Vagina (tissue), 2 donors: ENCODE results near the gene TSPO. TPM values are rescaled to one million over a fixed set of nuclear protein-coding genes. Genes with fewer than 3 reads are reported as not detected.

Experiments
- DNase-seq, 2 donors: peaks; one replicate each; pipeline ENCODE4 v3.0.0-alpha.2; 2017; ENCODE audit errors: extremely low spot score in 2 of 2
- H3K27ac ChIP-seq: fragments of 200-600 bp; sonication (generic); one replicate; pipeline ENCODE4 v1.5.1; 2019
- H3K27me3 ChIP-seq: fragments of 200-600 bp; sonication (generic); one replicate; pipeline ENCODE4 v1.5.1; 2019
- H3K36me3 ChIP-seq, 2 donors: fragments of 200-600 bp; sonication (generic); one replicate each; pipeline ENCODE4 v1.5.1; 2017 to 2019
- H3K4me1 ChIP-seq: fragments of 200-600 bp; sonication (generic); one replicate; pipeline ENCODE4 v1.5.1; 2019
- H3K4me3 ChIP-seq, 2 donors: fragments of 200-600 bp; sonication (generic); 1 replicate in 1 of 2; 2 replicates in 1 of 2; pipeline ENCODE4 v1.5.1; 2016 to 2019
- H3K9me3 ChIP-seq: fragments of 200-600 bp; sonication (generic); one replicate; pipeline ENCODE4 v1.5.1; 2019
- CTCF ChIP-seq, 3 experiments: fragments of 450-650 bp in 2 of 3; fragments of 200-600 bp in 1 of 3; sonication (generic) in 1 of 3; IDR thresholded peaks; one replicate each; pipeline ENCODE4 v1.5.1; 2017 to 2019; ENCODE audit warnings: antibody characterized with exemption in 3 of 3, mild to moderate bottlenecking in 2 of 3, moderate library complexity in 2 of 3
- POLR2A ChIP-seq, 2 donors: fragments of 450-650 bp; IDR thresholded peaks; one replicate each; pipeline ENCODE4 v1.6.1; 2017; ENCODE audit warnings: antibody characterized with exemption in 2 of 2, mild to moderate bottlenecking in 2 of 2, moderate library complexity in 2 of 2
- POLR2AphosphoS5 ChIP-seq, 2 donors: sonication (generic); formaldehyde crosslinking; IDR thresholded peaks; one replicate each; pipeline ENCODE4 v1.9.0; 2017; ENCODE audit warnings: antibody characterized with exemption in 2 of 2, mild to moderate bottlenecking in 2 of 2, low read depth in 1 of 2; ENCODE audit not compliant: insufficient read depth in 1 of 2
- intact Hi-C: fragments of 100-400 bp; cut with DNase I; formaldehyde crosslinking; loops from one replicate; pipeline ENCODE4 v1.15.1; 2023
- total RNA-seq: library from RNA; depleted of rRNA; stranded (reverse); fragments of >200 nt; gene quantifications from one replicate; pipeline ENCODE4 v1.2.3, GENCODE V29; 2016

Gene TSPO
- total RNA-seq, 1 donor from 2014 or later = 524 TPM

- Histone ChIP-seq H3K9me3 (no peaks in the 10 kb centered on the region), H3K4me1 (peaks cover 28% of the 10 kb centered on the region), H3K4me3 (peak overlapping the region; percentile 63 to 82), H3K36me3 (no peaks in the 10 kb centered on the region), H3K27ac (peak overlapping the region; percentile 89), H3K27me3 (no peaks in the 10 kb centered on the region)
- peak in 1 of 2 donors; percentile 96 for DNase-seq
- peak; percentile 36 to 65 (median 54) for TF ChIP-seq CTCF (IDR thresholded peaks at IDR 0.05)
- no peak for TF ChIP-seq POLR2A (IDR thresholded peaks at IDR 0.05)
- TF ChIP-seq POLR2AphosphoS5 (IDR thresholded peaks at IDR 0.05; ENCODE audit: insufficient read depth in 1 of 2, low read depth in 1 of 2) = peak; percentile 81 to 87
- intact Hi-C loops = no loop called here
These were observed 36.1 kb downstream of the TSPO start for GRCh38 chr22:43187171-43188099.

- intact Hi-C loops = no loop called here
- no peak for TF ChIP-seq CTCF (IDR thresholded peaks at IDR 0.05)
- TF ChIP-seq POLR2AphosphoS5 (IDR thresholded peaks at IDR 0.05; ENCODE audit: insufficient read depth in 1 of 2, low read depth in 1 of 2) = no peak
- TF ChIP-seq POLR2A (IDR thresholded peaks at IDR 0.05) = no peak
- H3K36me3 ChIP-seq = no peaks in the 10 kb centered on the region
- no peak overlapping the region for H3K27ac ChIP-seq
- no peaks in the 10 kb centered on the region for H3K9me3 ChIP-seq
- no peaks in the 10 kb centered on the region for H3K27me3 ChIP-seq
- no peak overlapping the region for H3K4me3 ChIP-seq
- no peak for DNase-seq
- H3K4me1 ChIP-seq = peaks cover 22% of the 10 kb centered on the region
These were observed 37.6 kb downstream of the TSPO start for GRCh38 chr22:43188829-43189545.

- Histone ChIP-seq H3K36me3 (no peaks in the 10 kb centered on the region), H3K9me3 (no peaks in the 10 kb centered on the region), H3K27me3 (no peaks in the 10 kb centered on the region), H3K27ac (no peak overlapping the region), H3K4me3 (no peak overlapping the region), H3K4me1 (peaks cover 7% of the 10 kb centered on the region)
- intact Hi-C loops = no loop called here
- TF ChIP-seq CTCF (IDR thresholded peaks at IDR 0.05) = no peak
- no peak for TF ChIP-seq POLR2A (IDR thresholded peaks at IDR 0.05)
- TF ChIP-seq POLR2AphosphoS5 (IDR thresholded peaks at IDR 0.05; ENCODE audit: insufficient read depth in 1 of 2, low read depth in 1 of 2) = no peak
- DNase-seq = no peak
These were observed 40.5 kb downstream of the TSPO start for GRCh38 chr22:43191831-43192230.

GRCh38 chr22:43197271-43197941 lies 46.0 kb downstream of the TSPO start:
- DNase-seq = no peak
- H3K9me3 ChIP-seq = no peaks in the 10 kb centered on the region
- H3K4me3 ChIP-seq = no peak overlapping the region
- H3K4me1 ChIP-seq = no peaks in the 10 kb centered on the region
- no peaks in the 10 kb centered on the region for H3K27me3 ChIP-seq
- no peaks in the 10 kb centered on the region for H3K36me3 ChIP-seq
- TF ChIP-seq POLR2AphosphoS5 (IDR thresholded peaks at IDR 0.05; ENCODE audit: insufficient read depth in 1 of 2, low read depth in 1 of 2) (no peak), CTCF (IDR thresholded peaks at IDR 0.05) (no peak), POLR2A (IDR thresholded peaks at IDR 0.05) (no peak)
- H3K27ac ChIP-seq = no peak overlapping the region
- intact Hi-C loops = no loop called here
